ENCODE measurements around the gene MUC21. TPM values are rescaled to one million over a fixed set of nuclear protein-coding genes. Genes with fewer than 3 reads are reported as not detected.

Gene MUC21
- under 1 TPM in 1 of 6 experiments, not detected in 5; 0.11 TPM for total RNA-seq
- long read RNA-seq = 0 reads

DNA sequence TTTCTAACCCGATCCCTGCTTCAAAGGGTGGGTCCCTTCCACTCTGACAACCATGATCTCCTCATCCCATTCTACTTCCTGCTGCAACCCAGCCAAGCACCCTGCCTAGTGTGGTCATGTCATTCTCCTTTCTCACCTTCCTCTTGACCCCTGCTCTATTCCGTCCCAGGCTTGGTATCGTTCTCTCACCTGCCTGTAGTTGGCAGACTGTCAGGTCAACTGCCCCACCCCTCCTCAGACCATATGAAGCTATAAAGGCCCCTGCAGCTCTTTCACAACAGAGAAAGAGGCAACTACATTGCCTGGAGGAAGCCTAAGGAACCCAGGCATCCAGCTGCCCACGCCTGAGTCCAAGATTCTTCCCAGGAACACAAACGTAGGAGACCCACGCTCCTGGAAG lies at the start of gene MUC21:
Gene MUC21 (plus strand): TSS at position 280 of the 400 bp plus-strand sequence. CDS start 241 bp downstream, outside the sequence.
- no peaks in the 10 kb centered on the region for H3K27me3 ChIP-seq
- ATAC-seq (no peak), DNase-seq (no peak)
- H3K27ac ChIP-seq = no peak within 1 kb of the TSS
- TF ChIP-seq CTCF (IDR thresholded peaks at IDR 0.05) (no peak), POLR2A (IDR thresholded peaks at IDR 0.05) (no peak)
- intact Hi-C loops (cut with DNase I) = no loop called here
- peaks cover 0 to 3% (median 0%) of the 10 kb centered on the region in 4 donors for H3K4me1 ChIP-seq
- whole genome bisulfite sequencing (ENCODE audit: insufficient coverage, low coverage, low lambda C conversion rate, missing lambda C conversion rate) = 61% methylated on average over 6 of the region's 6 CpGs
- H3K9me3 ChIP-seq = no peaks in the 10 kb centered on the region
- no peaks in the 10 kb centered on the region for H3K36me3 ChIP-seq
- no peak within 1 kb of the TSS for H3K4me3 ChIP-seq

- no peaks in the 10 kb centered on the region for H3K27me3 ChIP-seq
- WGBS (ENCODE audit: insufficient coverage, low coverage, low lambda C conversion rate, missing lambda C conversion rate) = 12% methylated on average over 3 of the region's 3 CpGs
- no peaks in the 10 kb centered on the region for H3K4me1 ChIP-seq
- no peaks in the 10 kb centered on the region for H3K9me3 ChIP-seq
- ATAC-seq (no peak), DNase-seq (no peak)
- no peak overlapping the region for H3K4me3 ChIP-seq
- no peaks in the 10 kb centered on the region for H3K36me3 ChIP-seq
- H3K27ac ChIP-seq = no peak overlapping the region
- no peak for TF ChIP-seq CTCF (IDR thresholded peaks at IDR 0.05)
- no peak for TF ChIP-seq POLR2A (IDR thresholded peaks at IDR 0.05)
- intact Hi-C loops (cut with DNase I) = loop anchor here in 1 of 2 donors (10.0 kb wide), 1 partner anchor 110 kb away; no protein-coding TSS in a partner anchor
Observed at GRCh38 chr6:30935018-30935417, 48.5 kb upstream of the MUC21 start.

DNA sequence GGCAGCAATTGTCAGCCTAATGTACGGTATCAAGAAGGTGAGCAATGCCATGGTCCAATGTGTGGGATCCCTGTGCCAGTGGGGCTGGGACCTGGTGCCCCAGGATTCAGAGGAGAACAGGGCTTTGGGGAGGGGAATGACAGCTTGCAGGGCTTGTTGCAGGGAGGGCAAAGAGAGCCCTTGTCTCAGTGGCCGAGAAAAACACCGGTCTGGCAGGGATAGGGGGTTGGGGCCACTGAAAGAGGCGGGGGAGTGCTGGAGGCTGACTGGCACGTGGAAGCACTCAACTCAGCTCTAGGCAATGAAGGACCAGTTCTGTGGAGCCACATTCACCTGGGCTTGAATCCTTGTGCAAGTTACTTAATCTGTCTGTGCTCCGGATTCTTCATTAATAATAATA lies 46.3 kb upstream of the MUC21 start:
- Histone ChIP-seq H3K36me3 (no peaks in the 10 kb centered on the region), H3K9me3 (no peaks in the 10 kb centered on the region), H3K27ac (no peak overlapping the region), H3K4me3 (no peak overlapping the region), H3K27me3 (no peaks in the 10 kb centered on the region), H3K4me1 (no peaks in the 10 kb centered on the region)
- no peak for ATAC-seq
- no peak for DNase-seq
- no peak for TF ChIP-seq CTCF (IDR thresholded peaks at IDR 0.05)
- no peak for TF ChIP-seq POLR2A (IDR thresholded peaks at IDR 0.05)
- 73% methylated on average over 4 of the region's 6 CpGs for WGBS (ENCODE audit: insufficient coverage, low coverage, low lambda C conversion rate, missing lambda C conversion rate)
- intact Hi-C loops (cut with DNase I) = loop anchor here in 1 of 2 donors (10.0 kb wide), 1 partner anchor 108 kb away; no protein-coding TSS in a partner anchor

GRCh38 chr6:30938730-30939129 lies 44.8 kb upstream of the MUC21 start:
- ATAC-seq (no peak), DNase-seq (no peak)
- H3K4me3 ChIP-seq = no peak overlapping the region
- no peak overlapping the region for H3K27ac ChIP-seq
- TF ChIP-seq CTCF (IDR thresholded peaks at IDR 0.05) (no peak), POLR2A (IDR thresholded peaks at IDR 0.05) (no peak)
- H3K4me1 ChIP-seq = no peaks in the 10 kb centered on the region
- no peaks in the 10 kb centered on the region for H3K27me3 ChIP-seq
- intact Hi-C loops (cut with DNase I) = loop anchor here in 1 of 2 donors (10.0 kb wide), 1 partner anchor 106 kb away; no protein-coding TSS in a partner anchor
- H3K36me3 ChIP-seq = no peaks in the 10 kb centered on the region
- H3K9me3 ChIP-seq = no peaks in the 10 kb centered on the region
- WGBS (ENCODE audit: insufficient coverage, low coverage, low lambda C conversion rate, missing lambda C conversion rate) = 48% methylated on average over 4 of the region's 4 CpGs
